Pancreas (tissue), 10 donors: ENCODE data around the gene TIAM1. TPM values are rescaled to one million over a fixed set of nuclear protein-coding genes. Genes with fewer than 3 reads are reported as not detected.

ENCODE experiments used
- ATAC-seq, 4 donors: fragments of 200-7000 bp; cut with Tn5 transposase; one replicate each; pipeline versions ENCODE4 v1.8.0 to v1.9.1; 2020; ENCODE audit warnings: mild to moderate bottlenecking in 4 of 4, moderate library complexity in 4 of 4
- DNase-seq, 6 donors: peaks; one replicate each; pipeline ENCODE4 v3.0.0-alpha.2; 2020
- FAIRE-seq: peaks from 2 replicates; lab custom pipeline; 2012; peaks lifted over from hg19 to GRCh38; lab: Jason Lieb, UNC
- H3K27ac ChIP-seq, 4 donors: fragments of 200-600 bp; sonication (generic); 1 replicate in 3 of 4; 2 replicates in 1 of 4; pipeline versions ENCODE4 v1.5.0 to v1.8.0; 2020
- H3K27me3 ChIP-seq, 4 donors: fragments of 200-600 bp; one replicate each; pipeline ENCODE4 v1.8.0; 2021
- H3K36me3 ChIP-seq, 3 donors: fragments of 200-600 bp; sonication (generic) in 1 of 3; one replicate each; pipeline versions ENCODE4 v1.5.0 to v1.8.0; 2020 to 2021
- H3K4me1 ChIP-seq, 3 donors: fragments of 200-600 bp; one replicate each; pipeline ENCODE4 v1.8.0; 2021
- H3K4me3 ChIP-seq, 4 donors: fragments of 200-600 bp; sonication (generic) in 2 of 4; one replicate each; pipeline versions ENCODE4 v1.5.0 to v1.8.0; 2020 to 2021
- H3K9me3 ChIP-seq, 4 donors: fragments of 200-600 bp; one replicate each; pipeline ENCODE4 v1.8.0; 2021
- WGBS, 2 donors: extraction: QIAGEN DNeasy Blood & Tissue Kit; methylation state at CpG; one replicate each; pipeline ENCODE4 v1.1.7; 2013; 5-methylcytosine and 5-hydroxymethylcytosine counted together
- intact Hi-C, 3 donors: fragments of 100-400 bp; cut with DNase I; formaldehyde crosslinking; loops; one replicate each; pipeline versions ENCODE4 v1.11.1 to v1.14.2; 2022
- polyA plus RNA-seq, 2 donors: library from polyadenylated mRNA; stranded (reverse); fragments of 200-250 nt; gene quantifications; one replicate each; pipeline ENCODE4 v1.2.3, GENCODE V29; 2013
- total RNA-seq, 6 donors: library from RNA; stranded (reverse); fragmentation: NEBNext Ultra II Directional in 4 of 6; extraction: Animal tissue kit (Norgen Biotek cat#: 25700) in 4 of 6; gene quantifications; one replicate each; pipeline versions ENCODE4 v1.2.1 to v1.2.4, GENCODE V29; 2021 to 2023
- TF ChIP-seq, protein P1 (sequence below), 4 donors: fragments of 200-600 bp; sonication (generic) in 3 of 4; IDR thresholded peaks; one replicate each; pipeline versions ENCODE4 v1.5.0 to v1.8.0; 2021; ENCODE audit warnings: antibody characterized with exemption in 4 of 4
- donor health status: healthy with polysubstance abuse.
- donor health status: DM: no; HTN: no; CAD: no; lungs with moderate emphysema.
- donor health status: DM: no; HTN: no; CAD: no.
- donor health status: control.
- donor health status: control.
- donor health status: Bipolar disorder and iron deficiency.
- donor health status: DM: yes; HTN: yes; CAD: no.
- donor health status: DM: no; HTN: no; CAD: no.
- donor health status: DM: no; HTN: no; CAD: no.
- donor health status: DM: yes; HTN: yes; CAD: no.

Gene TIAM1
- total and polyA plus RNA-seq, 8 donors, result 1.7 to 7.7 (median 4.0) TPM

GRCh38 chr21:31299291-31300147, 44.5 kb downstream of the TIAM1 start:
- peaks cover 0 to 5% (median 0%) of the 10 kb centered on the region in 3 donors for H3K4me1 ChIP-seq
- H3K36me3 ChIP-seq, result no peaks in the 10 kb centered on the region
- peak overlapping the region in 1 of 4 donors; percentile 27 for H3K27ac ChIP-seq
- intact Hi-C loops, result no loop called here
- H3K4me3 ChIP-seq, result no peak overlapping the region
- H3K9me3 ChIP-seq, result no peaks in the 10 kb centered on the region
- TF ChIP-seq, protein P1, sequence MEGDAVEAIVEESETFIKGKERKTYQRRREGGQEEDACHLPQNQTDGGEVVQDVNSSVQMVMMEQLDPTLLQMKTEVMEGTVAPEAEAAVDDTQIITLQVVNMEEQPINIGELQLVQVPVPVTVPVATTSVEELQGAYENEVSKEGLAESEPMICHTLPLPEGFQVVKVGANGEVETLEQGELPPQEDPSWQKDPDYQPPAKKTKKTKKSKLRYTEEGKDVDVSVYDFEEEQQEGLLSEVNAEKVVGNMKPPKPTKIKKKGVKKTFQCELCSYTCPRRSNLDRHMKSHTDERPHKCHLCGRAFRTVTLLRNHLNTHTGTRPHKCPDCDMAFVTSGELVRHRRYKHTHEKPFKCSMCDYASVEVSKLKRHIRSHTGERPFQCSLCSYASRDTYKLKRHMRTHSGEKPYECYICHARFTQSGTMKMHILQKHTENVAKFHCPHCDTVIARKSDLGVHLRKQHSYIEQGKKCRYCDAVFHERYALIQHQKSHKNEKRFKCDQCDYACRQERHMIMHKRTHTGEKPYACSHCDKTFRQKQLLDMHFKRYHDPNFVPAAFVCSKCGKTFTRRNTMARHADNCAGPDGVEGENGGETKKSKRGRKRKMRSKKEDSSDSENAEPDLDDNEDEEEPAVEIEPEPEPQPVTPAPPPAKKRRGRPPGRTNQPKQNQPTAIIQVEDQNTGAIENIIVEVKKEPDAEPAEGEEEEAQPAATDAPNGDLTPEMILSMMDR (IDR thresholded peaks at IDR 0.05), result no peak
- 52 to 54% methylated on average over 15 of the region's 15 CpGs for WGBS, 2 donors
- no peak for FAIRE-seq
- no peak for DNase-seq
- H3K27me3 ChIP-seq, result no peaks in the 10 kb centered on the region
- peak; percentile 48 to 86 (median 81) for ATAC-seq

GRCh38 chr21:31298618-31299269, 45.3 kb downstream of the TIAM1 start:
- ATAC-seq, result peak in 3 of 4 donors; percentile 28 to 36 (median 31)
- TF ChIP-seq, protein P1 (IDR thresholded peaks at IDR 0.05), result no peak
- no peak for DNase-seq
- Histone ChIP-seq H3K4me1 (peaks cover 0 to 5% (median 0%) of the 10 kb centered on the region in 3 donors), H3K27ac (peak overlapping the region in 1 of 4 donors; percentile 27), H3K27me3 (no peaks in the 10 kb centered on the region), H3K36me3 (no peaks in the 10 kb centered on the region), H3K4me3 (no peak overlapping the region), H3K9me3 (no peaks in the 10 kb centered on the region)
- WGBS, 2 donors, result 76 to 83% methylated on average over 6 of the region's 6 CpGs
- intact Hi-C loops, result no loop called here
- no peak for FAIRE-seq

DNA sequence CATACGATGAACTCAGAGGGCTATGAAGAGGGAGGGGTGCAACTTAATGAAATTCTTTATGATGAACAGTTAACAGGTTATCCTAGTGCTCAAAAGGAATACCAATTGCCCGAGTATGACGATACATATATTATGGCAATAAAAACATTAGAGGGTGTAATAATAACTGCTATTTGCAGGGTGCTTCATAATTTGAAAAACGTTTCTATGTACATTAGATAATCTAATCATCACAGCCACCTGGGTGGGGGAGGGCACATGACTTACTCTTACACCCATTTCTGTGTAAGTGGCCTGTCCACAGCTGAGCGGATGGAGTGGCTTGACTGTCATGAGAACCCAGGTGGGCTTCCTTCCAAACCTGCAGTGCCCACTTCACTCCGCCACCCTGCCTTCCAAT, 46.3 kb downstream of the TIAM1 start:
- whole genome bisulfite sequencing, 2 donors, result 81 to 85% methylated on average over 6 of the region's 6 CpGs
- DNase-seq, result no peak

DNA sequence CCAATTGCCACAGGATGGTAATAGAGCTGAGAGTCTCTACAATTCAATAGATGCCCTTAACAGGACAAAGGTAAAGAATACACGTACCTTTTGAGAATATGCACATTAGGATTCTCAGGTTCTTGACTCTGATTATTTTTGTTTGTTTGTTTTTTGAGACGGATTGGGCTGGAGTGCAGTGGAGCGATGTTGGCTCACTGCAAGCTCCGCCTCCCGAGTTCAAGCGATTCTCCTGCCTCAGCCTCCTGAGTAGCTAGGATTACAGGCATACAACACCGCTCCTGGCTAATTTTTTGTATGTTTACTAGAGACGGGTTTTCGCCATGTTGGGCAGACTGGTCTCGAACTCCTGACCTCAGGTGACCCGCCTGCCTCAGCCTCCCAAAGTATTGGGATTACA, 48.4 kb downstream of the TIAM1 start:
- ATAC-seq, result no peak
- WGBS, 2 donors, result 88 to 96% methylated on average over 11 of the region's 11 CpGs
- Histone ChIP-seq H3K9me3 (no peaks in the 10 kb centered on the region), H3K4me1 (peaks cover 0 to 5% (median 0%) of the 10 kb centered on the region in 3 donors), H3K4me3 (no peak overlapping the region), H3K27me3 (no peaks in the 10 kb centered on the region), H3K36me3 (no peaks in the 10 kb centered on the region), H3K27ac (no peak overlapping the region)
- intact Hi-C loops, result no loop called here
- DNase-seq, result no peak
- TF ChIP-seq, protein P1 (IDR thresholded peaks at IDR 0.05), result no peak
- FAIRE-seq, result no peak

More for the DNA sequence above, 46.3 kb downstream of the TIAM1 start:
- TF ChIP-seq, protein P1 (IDR thresholded peaks at IDR 0.05), result no peak
- FAIRE-seq, result no peak
- Histone ChIP-seq H3K4me3 (no peak overlapping the region), H3K9me3 (no peaks in the 10 kb centered on the region), H3K36me3 (no peaks in the 10 kb centered on the region), H3K27me3 (no peaks in the 10 kb centered on the region), H3K27ac (no peak overlapping the region), H3K4me1 (peaks cover 0 to 5% (median 0%) of the 10 kb centered on the region in 3 donors)
- intact Hi-C loops, result no loop called here
- ATAC-seq, result no peak
